22Rv1 (cell line): ENCODE results near the gene TBC1D22A.

Source experiments
- H3K27ac ChIP-seq: fragments of 450-650 bp; 2 replicates; pipeline ENCODE4 v1.5.1; 2017
- ZFX ChIP-seq: fragments of 450-650 bp; IDR thresholded peaks from 2 replicates; pipeline ENCODE4 v1.6.1; 2017; ENCODE audit warnings: antibody characterized with exemption, borderline replicate concordance
- TF ChIP-seq, protein P1 (sequence below): fragments of 450-650 bp; IDR thresholded peaks from 2 replicates; pipeline ENCODE4 v1.5.1; 2017; ENCODE audit warnings: mild to moderate bottlenecking

TBC1D22A gene

DNA sequence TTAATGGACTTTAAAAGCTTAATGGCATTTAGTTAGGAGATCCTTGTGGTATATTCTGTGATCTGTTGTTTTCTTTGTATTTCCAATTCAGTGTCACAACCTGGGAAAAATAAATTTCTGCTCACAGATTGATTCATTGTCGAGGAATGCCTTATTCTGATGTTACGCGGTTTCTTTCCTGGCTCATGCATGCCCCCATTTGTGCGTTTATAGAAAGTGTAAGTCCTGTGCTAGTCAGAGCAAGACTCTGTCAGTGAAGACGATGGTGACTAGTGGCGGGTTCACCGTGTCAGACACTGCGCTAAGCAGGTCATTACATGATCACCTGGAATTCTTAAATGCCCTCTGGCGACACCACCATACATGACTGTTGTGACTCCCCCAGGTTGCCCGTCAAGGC, 169.4 kb downstream of the TBC1D22A start:
- TF ChIP-seq ZFX: no peak
- TF ChIP-seq, protein P1, sequence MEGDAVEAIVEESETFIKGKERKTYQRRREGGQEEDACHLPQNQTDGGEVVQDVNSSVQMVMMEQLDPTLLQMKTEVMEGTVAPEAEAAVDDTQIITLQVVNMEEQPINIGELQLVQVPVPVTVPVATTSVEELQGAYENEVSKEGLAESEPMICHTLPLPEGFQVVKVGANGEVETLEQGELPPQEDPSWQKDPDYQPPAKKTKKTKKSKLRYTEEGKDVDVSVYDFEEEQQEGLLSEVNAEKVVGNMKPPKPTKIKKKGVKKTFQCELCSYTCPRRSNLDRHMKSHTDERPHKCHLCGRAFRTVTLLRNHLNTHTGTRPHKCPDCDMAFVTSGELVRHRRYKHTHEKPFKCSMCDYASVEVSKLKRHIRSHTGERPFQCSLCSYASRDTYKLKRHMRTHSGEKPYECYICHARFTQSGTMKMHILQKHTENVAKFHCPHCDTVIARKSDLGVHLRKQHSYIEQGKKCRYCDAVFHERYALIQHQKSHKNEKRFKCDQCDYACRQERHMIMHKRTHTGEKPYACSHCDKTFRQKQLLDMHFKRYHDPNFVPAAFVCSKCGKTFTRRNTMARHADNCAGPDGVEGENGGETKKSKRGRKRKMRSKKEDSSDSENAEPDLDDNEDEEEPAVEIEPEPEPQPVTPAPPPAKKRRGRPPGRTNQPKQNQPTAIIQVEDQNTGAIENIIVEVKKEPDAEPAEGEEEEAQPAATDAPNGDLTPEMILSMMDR: no peak
- H3K27ac ChIP-seq: no peak overlapping the region

DNA sequence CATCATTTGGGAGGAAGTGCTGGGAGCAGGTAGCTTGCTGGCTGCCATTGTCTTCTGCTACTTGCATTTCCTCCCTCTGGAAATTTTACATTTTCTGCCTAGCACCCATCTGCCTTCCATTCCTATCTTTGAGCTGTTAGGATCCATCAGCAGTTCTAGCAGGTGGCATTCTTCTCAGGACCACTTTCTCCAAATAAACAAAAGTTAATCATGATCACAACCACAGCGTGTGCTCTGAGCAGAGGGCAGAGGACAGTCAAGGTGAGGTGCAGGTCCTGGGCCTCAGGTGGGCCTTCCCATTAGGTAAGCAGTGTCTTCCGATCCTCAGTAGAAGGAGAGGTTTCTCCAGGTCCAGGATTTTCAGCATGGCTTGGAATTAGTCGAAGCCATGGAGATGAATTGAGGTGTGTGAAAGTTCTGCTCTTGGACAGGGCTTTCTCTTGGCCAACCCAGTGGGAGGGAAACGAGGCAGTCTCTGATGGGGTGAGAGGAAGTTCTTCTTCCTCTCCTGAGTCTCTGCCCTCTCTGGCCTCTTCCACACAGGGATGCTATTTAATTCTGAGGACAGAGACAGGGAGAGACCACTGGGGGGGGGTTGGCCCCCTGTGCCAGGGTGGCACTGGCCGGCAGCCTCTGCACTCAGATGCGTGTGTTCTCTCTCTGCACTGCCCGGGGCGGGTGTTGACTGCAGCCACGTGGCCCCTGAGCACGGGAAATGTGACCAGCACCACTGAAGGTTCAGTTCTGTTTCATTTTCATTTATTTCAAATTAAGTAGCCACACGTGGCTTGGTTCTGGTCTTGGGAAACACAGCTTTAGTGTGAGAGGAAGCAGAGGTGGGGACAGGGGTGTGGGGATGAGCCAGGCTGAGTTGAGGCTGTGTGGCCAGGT, 170.8 kb downstream of the TBC1D22A start:
- H3K27ac ChIP-seq: no peak overlapping the region
- TF ChIP-seq, protein P1: no peak
- no peak for TF ChIP-seq ZFX

DNA sequence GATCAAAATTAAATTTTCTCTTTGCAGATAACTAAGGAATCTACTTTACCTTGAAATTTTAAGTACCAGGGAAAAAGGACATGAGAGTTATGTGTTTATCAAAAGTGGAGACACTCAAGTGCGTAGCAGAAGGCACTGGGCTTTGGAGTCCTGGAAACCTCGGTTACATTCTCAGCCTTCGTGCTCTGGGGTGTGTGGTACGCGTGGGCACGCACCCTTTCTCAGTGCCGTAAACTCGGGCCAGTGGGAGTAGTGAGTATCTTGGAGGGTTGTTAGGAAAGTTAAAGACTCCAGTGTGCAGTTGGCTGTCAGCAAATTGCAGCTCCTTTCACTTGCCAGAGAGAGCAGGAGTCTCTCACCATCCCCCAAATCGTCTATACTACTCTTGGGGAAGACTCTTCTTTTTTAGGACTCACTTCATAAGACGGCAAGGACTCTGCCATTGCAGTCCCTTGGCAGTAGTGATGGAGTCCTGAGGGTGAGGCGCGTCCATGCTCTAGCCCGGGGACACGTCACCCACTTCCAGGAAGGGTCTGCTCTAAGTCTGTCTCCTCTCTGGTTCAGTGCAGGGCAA, 171.8 kb downstream of the TBC1D22A start:
- TF ChIP-seq, protein P1: no peak
- TF ChIP-seq ZFX: no peak
- no peak overlapping the region for H3K27ac ChIP-seq

- TF ChIP-seq ZFX: no peak
- TF ChIP-seq, protein P1: no peak
- H3K27ac ChIP-seq: peak overlapping the region; percentile 12; the same call in 1 of the 2 replicates
These were observed 172.5 kb downstream of the TBC1D22A start for GRCh38 chr22:46934746-46935491.

DNA sequence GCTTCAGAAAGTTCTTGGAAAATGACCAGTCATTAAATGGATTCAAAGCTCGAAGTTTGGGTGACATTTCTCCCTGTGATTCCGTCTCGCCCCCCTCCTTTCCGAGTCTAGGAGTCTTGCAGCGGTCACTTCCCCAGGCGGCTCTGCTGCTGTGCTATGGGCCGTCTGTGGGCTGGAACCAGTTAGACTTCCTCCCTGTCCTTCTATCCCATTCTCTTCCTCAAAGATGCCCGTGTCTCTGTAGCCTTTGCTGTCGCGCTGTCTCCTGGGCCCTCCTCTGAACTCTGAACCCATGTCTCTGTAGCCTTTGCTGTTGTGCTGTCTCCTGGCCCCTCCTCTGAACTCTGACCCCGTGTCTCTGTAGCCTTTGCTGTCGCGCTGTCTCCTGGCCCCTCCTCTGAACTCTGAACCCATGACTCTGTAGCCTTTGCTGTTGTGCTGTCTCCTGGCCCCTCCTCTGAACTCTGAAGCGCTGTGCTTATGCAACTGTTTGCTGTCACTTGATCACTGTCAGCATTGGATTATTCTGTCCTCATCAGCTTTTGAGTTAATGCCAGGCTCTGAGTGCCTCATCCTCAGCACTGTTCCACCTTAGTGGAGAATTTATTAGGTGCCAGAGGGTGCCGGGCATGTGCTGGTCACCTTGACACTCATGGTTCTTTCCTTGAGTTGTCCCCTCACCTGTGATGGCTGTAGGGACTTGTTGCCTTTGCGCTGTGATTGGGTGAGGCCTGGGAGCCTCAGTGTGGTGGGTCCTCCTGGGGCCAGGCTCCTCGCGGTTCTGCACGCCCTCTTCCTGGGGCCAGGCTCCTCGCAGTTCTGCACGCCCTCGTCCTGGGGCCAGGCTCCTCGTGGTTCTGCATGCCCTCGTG, 173.3 kb downstream of the TBC1D22A start:
- peak overlapping the region; percentile 12; the same call in 1 of the 2 replicates for H3K27ac ChIP-seq
- TF ChIP-seq, protein P1: no peak
- TF ChIP-seq ZFX: no peak

- no peak for TF ChIP-seq ZFX
- TF ChIP-seq, protein P1: no peak
- peak overlapping the region; percentile 12; the same call in 1 of the 2 replicates for H3K27ac ChIP-seq
These were observed 174.0 kb downstream of the TBC1D22A start for GRCh38 chr22:46936378-46936903.
